ENCODE measurements around the gene SYCP2L. TPM values are rescaled to one million over a fixed set of nuclear protein-coding genes. Genes with fewer than 3 reads are reported as not detected.

Gene SYCP2L
- total RNA-seq, 1 experiment from 2014 or later: 4.9 TPM

DNA sequence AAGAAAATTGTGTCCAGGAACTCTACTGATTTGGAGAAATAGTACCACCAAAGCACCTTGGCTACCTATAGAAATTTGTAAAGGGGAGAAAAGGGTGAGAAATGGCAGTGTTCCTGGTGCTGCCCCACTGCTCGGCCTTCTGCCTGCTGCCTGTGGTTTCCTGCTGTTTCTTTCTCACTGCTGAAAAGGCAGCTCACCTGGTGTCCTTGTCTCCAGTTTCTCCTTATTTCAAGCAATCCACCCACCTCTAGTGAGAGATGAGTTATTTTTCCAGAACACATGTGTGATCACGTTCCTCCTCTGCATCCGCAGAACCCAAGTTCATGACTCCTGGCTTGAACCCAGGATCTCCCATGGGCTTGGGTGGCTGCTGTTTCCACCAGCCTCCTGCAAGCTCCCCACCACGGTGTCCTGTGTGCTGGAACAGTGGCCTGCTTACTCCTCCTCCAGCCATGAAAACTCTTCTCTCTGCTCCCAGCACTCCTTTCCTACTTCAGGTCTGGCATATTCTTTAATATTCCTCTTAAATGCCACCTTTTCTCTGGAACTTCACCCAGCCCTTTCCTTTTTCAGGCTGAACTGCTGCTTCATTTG is 108.4 kb downstream of the SYCP2L start:
- Histone ChIP-seq H2AFZ (ENCODE audit: low read depth, low read length, poor library complexity, severe bottlenecking) (no peak overlapping the region), H3K4me3 (replicated peaks in 1 of 2; ENCODE audit: low read depth in 1 of 2, low read length in 2 of 2) (no peak overlapping the region), H3K36me3 (ENCODE audit: control insufficient read depth in 1 of 2, insufficient read depth in 2 of 2, low read length in 2 of 2) (no peaks in the 10 kb centered on the region), H3K27me3 (ENCODE audit: insufficient read depth, low read length) (no peaks in the 10 kb centered on the region), H3K9ac (ENCODE audit: low read length) (no peak overlapping the region), H3K79me2 (ENCODE audit: insufficient read depth, low read length) (no peaks in the 10 kb centered on the region), H3K4me1 (ENCODE audit: control insufficient read depth in 1 of 2, insufficient read depth in 2 of 2, low read length in 2 of 2) (no peaks in the 10 kb centered on the region), H3K9me3 (ENCODE audit: control insufficient read depth in 1 of 2, insufficient read depth in 1 of 2, low read depth in 1 of 2, low read length in 2 of 2) (no peaks in the 10 kb centered on the region), H3K4me2 (ENCODE audit: low read length) (no peak overlapping the region), H3K27ac (ENCODE audit: low read depth, low read length) (no peak overlapping the region), H4K20me1 (ENCODE audit: insufficient read depth) (no peaks in the 10 kb centered on the region), H3K9me2 (ENCODE audit: insufficient read depth) (no peaks in the 10 kb centered on the region)
- BruUV-seq (replicated peaks): no TSS peak
- DNase-seq (ENCODE audit: low read depth, low spot score) (no peak), ATAC-seq (no peak)
- intact Hi-C loops (cut with micrococcal nuclease): no loop called here
- POLR2A ChIA-PET: no interaction called here
- no peak for TF ChIP-seq ZNF274 (IDR thresholded peaks at IDR 0.05; ENCODE audit: low read depth, low read length)
- TF ChIP-seq CBX3 (IDR thresholded peaks at IDR 0.05; ENCODE audit: low read depth): no peak
- TF ChIP-seq CEBPB (IDR thresholded peaks at IDR 0.05; ENCODE audit: low read depth): no peak
- TF ChIP-seq EGR1 (IDR thresholded peaks at IDR 0.05; ENCODE audit: low read depth): no peak
- no peak for TF ChIP-seq RAD21 (IDR thresholded peaks at IDR 0.05; ENCODE audit: low read depth)
- no peak for TF ChIP-seq POLR2A (IDR thresholded peaks at IDR 0.05; ENCODE audit: borderline replicate concordance, extremely low read depth, insufficient read depth, insufficient read length)
- no peak for TF ChIP-seq ELF1 (IDR thresholded peaks at IDR 0.05; ENCODE audit: borderline replicate concordance, low read depth)
- no peak for TF ChIP-seq ZBTB33 (IDR thresholded peaks at IDR 0.05; ENCODE audit: extremely low read depth, insufficient replicate concordance, low read length)
- no peak for TF ChIP-seq YY1 (IDR thresholded peaks at IDR 0.05; ENCODE audit: extremely low read depth, insufficient replicate concordance, low read depth, low read length)
- no peak for TF ChIP-seq ZFX (IDR thresholded peaks at IDR 0.05)
- RAD21 ChIA-PET (ENCODE audit: low non-redundant PET in 1 of 2, low total read pairs in 2 of 2, uncharacterized antibody in 2 of 2, unreplicated experiment in 2 of 2): no interaction called here
- CTCF ChIA-PET: no interaction called here
